HG03280 (cell line): ENCODE data around the gene IRF8.
"Not testable (repeated sequence)": the region's sequence is repeated elsewhere in the genome, so short reads cannot be mapped to it uniquely, and the experiment has no call there.

Experiments used
- ATAC-seq: cut with Tn5 transposase; IDR thresholded peaks from one replicate; pipeline ENCODE4 v1.9.1; 2021; ENCODE audit warnings: mild to moderate bottlenecking, moderate library complexity; ENCODE audit not compliant: unreplicated experiment

The IRF8 gene

GRCh38 chr16:85891033-85891775 is 7.8 kb upstream of the IRF8 start:
- no peak for ATAC-seq

GRCh38 chr16:85891776-85892166 is 7.2 kb upstream of the IRF8 start:
- no peak for ATAC-seq

- no peak for ATAC-seq
Observed at GRCh38 chr16:85892760-85893159, 6.2 kb upstream of the IRF8 start.

- ATAC-seq, result no peak
Observed at GRCh38 chr16:85894266-85894665, 4.7 kb upstream of the IRF8 start.

GRCh38 chr16:85897382-85897781 is 1.6 kb upstream of the IRF8 start:
- no peak for ATAC-seq

- no peak for ATAC-seq
Observed at GRCh38 chr16:85899444-85899843, 482 bp downstream of the IRF8 start.

GRCh38 chr16:85900027-85900792 is 1.2 kb downstream of the IRF8 start:
- ATAC-seq, result no peak

GRCh38 chr16:85901110-85901509 is 2.1 kb downstream of the IRF8 start:
- no peak for ATAC-seq

- ATAC-seq, result no peak
Observed at GRCh38 chr16:85901773-85902365, 2.9 kb downstream of the IRF8 start.

- ATAC-seq, result peak; percentile 69
Observed at GRCh38 chr16:85902366-85903155, 3.6 kb downstream of the IRF8 start.

GRCh38 chr16:85903559-85903958 is 4.6 kb downstream of the IRF8 start:
- no peak for ATAC-seq

- ATAC-seq, result no peak
Observed at GRCh38 chr16:85905110-85906095, 6.4 kb downstream of the IRF8 start.

GRCh38 chr16:85906349-85906748 is 7.4 kb downstream of the IRF8 start:
- no peak for ATAC-seq

GRCh38 chr16:85907231-85907630 is 8.3 kb downstream of the IRF8 start:
- not testable (repeated sequence) for ATAC-seq

GRCh38 chr16:85908444-85908843 is 9.5 kb downstream of the IRF8 start:
- ATAC-seq, result peak; percentile 73

- no peak for ATAC-seq
Observed at GRCh38 chr16:85908889-85909589, 10.1 kb downstream of the IRF8 start.

GRCh38 chr16:85909932-85910853 is 11.2 kb downstream of the IRF8 start:
- ATAC-seq, result no peak

- no peak for ATAC-seq
Observed at GRCh38 chr16:85910854-85911247, 11.9 kb downstream of the IRF8 start.
